AG04449 (cell line): ENCODE results near the gene SOCS1.

Source experiments
- CTCF ChIA-PET: fragments of 350-600 bp; formaldehyde crosslinking; extraction: SDS; loops from one replicate; lab custom pipeline; 2021; ENCODE audit warnings: antibody characterized with exemption; lab: Yijun Ruan, JAX
- POLR2A ChIA-PET: fragments of 400-600, 350-600 bp; formaldehyde crosslinking; extraction: SDS; loops from one replicate; lab custom pipeline; 2020; ENCODE audit warnings: antibody characterized with exemption, inconsistent platforms; lab: Yijun Ruan, JAX
- DNase-seq: peaks from one replicate; pipeline ENCODE4 v3.0.0-alpha.2; 2010; ENCODE audit warnings: low read depth, low spot score
- H3K4me3 ChIP-seq: 2 replicates; pipeline ENCODE4 v1.5.1; 2011; ENCODE audit warnings: low read depth, mild to moderate bottlenecking, control low read depth, low read length
- TF ChIP-seq, protein P1 (sequence below): IDR thresholded peaks from one replicate; pipeline ENCODE4 v1.5.1; 2011; ENCODE audit warnings: mild to moderate bottlenecking, moderate library complexity, low read length, control low read depth, inconsistent platforms; ENCODE audit not compliant: insufficient read depth; ENCODE audit errors: missing control alignments

Gene SOCS1, protein sequence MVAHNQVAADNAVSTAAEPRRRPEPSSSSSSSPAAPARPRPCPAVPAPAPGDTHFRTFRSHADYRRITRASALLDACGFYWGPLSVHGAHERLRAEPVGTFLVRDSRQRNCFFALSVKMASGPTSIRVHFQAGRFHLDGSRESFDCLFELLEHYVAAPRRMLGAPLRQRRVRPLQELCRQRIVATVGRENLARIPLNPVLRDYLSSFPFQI

DNA sequence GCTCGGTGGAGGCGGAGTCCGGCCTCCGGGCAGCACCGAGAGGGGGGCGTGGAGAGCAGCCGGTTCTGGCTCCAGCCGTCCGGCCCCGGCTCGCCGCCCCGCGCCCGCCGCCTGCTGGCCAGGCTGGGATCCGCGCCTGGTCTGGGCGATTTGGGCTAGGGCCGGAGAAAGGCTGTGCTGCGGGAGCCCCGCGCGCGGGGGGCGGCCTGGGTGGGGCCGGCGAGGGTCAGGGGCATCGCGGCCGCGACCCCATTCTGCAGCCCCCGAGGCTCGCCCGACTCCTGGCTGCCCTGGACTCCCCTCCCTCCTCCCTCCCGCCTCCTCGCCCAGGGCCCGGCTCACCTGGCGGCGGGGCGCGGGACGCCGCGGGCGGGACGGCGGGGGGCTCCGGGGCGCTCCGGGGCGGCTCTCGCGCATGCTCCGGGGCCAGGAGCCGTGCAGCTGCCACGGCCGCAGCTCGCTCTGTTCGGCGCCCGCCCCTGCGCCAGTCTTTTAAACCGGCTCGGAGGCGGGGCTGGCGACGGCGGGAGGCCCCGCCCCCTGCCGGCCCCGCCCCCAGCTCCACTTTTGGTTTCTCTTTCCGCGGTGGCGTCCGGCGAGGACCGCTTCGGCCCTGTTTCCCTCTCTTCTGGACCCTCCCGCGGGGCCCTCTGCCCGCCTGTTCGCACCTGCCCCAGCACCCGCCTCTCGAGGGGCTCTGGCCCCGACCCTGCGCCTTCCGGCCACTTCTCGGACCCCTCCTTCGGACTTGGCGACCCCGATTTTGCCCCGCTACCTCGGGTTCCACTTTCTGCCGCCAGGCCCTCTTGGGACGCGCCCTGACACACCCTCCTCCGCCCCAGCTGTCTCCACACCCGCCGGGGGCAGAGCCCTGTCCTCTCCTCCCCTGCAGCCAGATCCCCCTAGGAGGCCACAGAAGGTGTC, at the start of gene SOCS1:
Gene SOCS1 (minus strand): TSS at position 468 of the 924 bp plus-strand sequence. CDS start 726 bp downstream, outside the sequence.
- ChIA-PET CTCF (interaction anchor here (0.5 to 13.4 kb wide), 60 partner anchors 9 to 467 kb away, joined by 3 to 492 read pairs (median 4); partner anchors contain the start of genes PRM3 and TNP2), POLR2A (interaction anchor here (0.5 to 3.0 kb wide), 54 partner anchors 8 to 542 kb away, joined by 3 to 42 read pairs (median 5); partner anchors contain the start of genes PRM2 and PRM3)
- no peak for DNase-seq
- TF ChIP-seq, protein P1, sequence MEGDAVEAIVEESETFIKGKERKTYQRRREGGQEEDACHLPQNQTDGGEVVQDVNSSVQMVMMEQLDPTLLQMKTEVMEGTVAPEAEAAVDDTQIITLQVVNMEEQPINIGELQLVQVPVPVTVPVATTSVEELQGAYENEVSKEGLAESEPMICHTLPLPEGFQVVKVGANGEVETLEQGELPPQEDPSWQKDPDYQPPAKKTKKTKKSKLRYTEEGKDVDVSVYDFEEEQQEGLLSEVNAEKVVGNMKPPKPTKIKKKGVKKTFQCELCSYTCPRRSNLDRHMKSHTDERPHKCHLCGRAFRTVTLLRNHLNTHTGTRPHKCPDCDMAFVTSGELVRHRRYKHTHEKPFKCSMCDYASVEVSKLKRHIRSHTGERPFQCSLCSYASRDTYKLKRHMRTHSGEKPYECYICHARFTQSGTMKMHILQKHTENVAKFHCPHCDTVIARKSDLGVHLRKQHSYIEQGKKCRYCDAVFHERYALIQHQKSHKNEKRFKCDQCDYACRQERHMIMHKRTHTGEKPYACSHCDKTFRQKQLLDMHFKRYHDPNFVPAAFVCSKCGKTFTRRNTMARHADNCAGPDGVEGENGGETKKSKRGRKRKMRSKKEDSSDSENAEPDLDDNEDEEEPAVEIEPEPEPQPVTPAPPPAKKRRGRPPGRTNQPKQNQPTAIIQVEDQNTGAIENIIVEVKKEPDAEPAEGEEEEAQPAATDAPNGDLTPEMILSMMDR: peak; percentile 74
- peak within 1 kb of the TSS; percentile 74 for H3K4me3 ChIP-seq

DNA sequence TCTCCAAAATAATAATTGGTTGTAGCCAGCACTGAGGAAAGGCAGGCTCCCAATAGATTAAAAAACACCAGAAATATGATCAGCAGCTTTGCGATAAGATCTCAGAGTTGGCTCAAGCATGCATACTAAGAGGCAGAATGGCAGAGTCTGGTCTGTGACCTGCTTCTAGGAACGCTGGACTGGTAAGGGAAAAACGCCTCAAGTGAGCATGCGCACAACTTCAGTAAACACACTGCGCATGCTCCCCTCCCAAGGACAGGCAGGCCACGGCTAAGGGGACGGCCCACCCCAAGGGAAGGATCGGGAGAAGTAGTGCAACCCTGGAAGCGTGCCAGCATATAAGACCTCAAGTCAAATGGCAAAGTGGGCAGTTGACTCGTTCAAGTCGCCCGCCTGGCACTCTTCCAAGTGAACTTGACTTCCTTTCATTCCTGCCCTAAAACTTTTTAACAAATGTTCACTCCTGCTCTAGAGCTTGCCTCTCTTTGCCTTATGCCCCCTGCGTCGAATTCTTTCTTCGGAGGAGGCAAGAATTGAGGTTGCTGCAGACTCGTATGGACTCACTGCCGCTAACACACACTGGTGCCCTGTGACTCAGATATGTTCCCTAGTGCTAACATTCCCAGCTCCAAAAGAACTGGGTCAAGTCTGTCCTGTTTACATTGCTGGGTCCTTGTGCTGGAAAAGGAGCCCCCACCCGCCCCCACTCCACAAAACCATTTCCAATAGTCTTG, 47.6 kb upstream of the SOCS1 start:
- H3K4me3 ChIP-seq: no peak overlapping the region
- DNase-seq: no peak
- ChIA-PET POLR2A (no interaction called here), CTCF (no interaction called here)
- TF ChIP-seq, protein P1: no peak

DNA sequence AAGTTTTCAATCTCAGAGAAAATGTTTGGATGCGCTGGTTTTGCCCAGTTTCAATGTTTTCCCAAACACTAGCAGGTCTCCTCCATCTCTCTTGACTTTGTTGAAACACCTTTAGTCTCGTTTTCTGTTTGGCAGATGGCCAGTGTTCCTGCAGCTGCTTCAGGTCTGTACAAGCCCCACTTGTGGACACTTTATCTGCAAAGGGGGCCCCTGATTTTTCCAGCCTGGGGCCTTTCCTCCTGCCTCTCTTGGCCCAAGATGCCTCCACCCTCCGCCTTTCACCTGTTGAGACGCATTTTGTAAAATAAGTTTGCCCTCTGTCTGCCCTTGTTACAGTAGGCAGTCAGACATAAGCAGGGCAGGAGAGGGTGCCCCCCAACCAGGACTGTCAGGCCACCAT, 47.0 kb upstream of the SOCS1 start:
- ChIA-PET CTCF (no interaction called here), POLR2A (no interaction called here)
- DNase-seq: no peak
- TF ChIP-seq, protein P1: no peak
- no peak overlapping the region for H3K4me3 ChIP-seq

DNA sequence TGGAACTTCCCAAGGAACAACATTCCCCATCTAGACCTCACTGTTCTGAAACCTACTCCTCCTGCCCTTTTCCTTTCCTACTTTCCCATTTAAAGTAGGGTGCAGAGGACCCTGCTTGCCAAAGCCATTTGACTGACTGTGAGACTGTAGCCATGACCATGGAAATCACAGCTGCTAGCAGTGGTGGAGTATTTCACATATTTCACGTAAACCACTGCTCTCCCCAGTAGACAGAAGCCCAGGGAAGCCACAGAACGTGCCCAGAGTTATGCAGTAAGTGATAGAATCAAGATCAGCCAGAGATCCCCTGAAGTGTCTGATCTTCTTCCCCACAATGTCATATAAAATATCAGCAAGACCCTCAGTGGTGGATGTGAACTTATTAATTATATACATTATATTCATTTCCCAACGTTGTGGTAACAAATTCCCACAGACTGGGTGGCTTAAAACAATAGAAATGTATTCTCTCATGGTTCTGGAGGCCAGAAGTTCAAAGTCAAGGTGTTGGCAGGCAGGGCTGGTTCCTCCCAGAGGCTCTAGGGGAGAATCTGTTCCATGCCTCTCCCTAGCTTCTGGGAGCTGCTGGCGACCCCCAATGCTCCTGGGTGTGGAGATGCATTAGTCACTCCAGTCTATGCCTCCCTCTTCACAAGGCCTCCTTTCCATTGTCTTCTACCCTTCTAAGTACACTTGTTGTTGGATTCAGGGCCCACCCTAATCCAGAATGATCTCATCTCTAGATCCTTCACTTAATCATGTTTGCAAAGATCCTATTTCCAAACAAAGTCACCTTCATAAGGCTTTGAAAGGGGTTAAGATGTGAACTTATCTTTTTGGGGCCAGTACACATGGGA, 45.9 kb upstream of the SOCS1 start:
- TF ChIP-seq, protein P1: no peak
- ChIA-PET CTCF (interaction anchor here (1.1 kb wide), 1 partner anchor 22 kb away, joined by 3 read pairs; no protein-coding TSS in a partner anchor), POLR2A (no interaction called here)
- H3K4me3 ChIP-seq: no peak overlapping the region
- no peak for DNase-seq

DNA sequence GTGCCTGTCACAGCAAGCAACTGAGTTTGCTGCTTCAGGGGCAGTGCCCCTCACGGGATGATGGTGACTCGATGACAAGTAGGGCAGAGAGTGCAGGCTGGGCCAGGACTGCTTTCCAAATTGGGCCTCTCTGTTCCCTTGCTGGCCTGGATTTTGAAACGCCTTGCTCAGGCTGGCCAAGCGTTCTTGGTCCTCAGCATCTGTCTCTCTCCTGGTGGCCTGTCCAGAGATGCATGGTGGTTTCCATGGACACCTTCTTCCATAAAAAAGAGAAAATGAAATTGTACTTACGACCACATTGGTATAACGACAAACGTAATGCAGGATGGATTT, 44.5 kb upstream of the SOCS1 start:
- POLR2A ChIA-PET: no interaction called here
- no peak for DNase-seq
- TF ChIP-seq, protein P1: no peak
- no peak overlapping the region for H3K4me3 ChIP-seq
- CTCF ChIA-PET: interaction anchor here (0.7 to 1.1 kb wide), 2 partner anchors 8 to 45 kb away, joined by 3 read pairs; no protein-coding TSS in a partner anchor
